Heart right ventricle (tissue), 16 donors: ENCODE data around the gene DNAH14. TPM values are rescaled to one million over a fixed set of nuclear protein-coding genes. Genes with fewer than 3 reads are reported as not detected.

ENCODE experiments used
- ATAC-seq, 8 donors: fragments of 200-7000 bp; cut with Tn5 transposase; one replicate each; pipeline ENCODE4 v1.9.1; 2020; ENCODE audit warnings: mild to moderate bottlenecking in 8 of 8, moderate library complexity in 8 of 8, moderate number of reproducible peaks in 1 of 8
- DNase-seq, 2 donors: peaks; one replicate each; pipeline ENCODE4 v3.0.0-alpha.2; 2020
- H3K27ac ChIP-seq, 10 donors: fragments of 200-600 bp; sonication (generic) in 2 of 10; one replicate each; pipeline versions ENCODE4 v1.5.0 to v1.8.0; 2020 to 2022; ENCODE audit warnings: mild to moderate bottlenecking in 3 of 10
- H3K27me3 ChIP-seq, 7 donors: fragments of 200-600 bp; one replicate each; pipeline ENCODE4 v1.8.0; 2021 to 2022; ENCODE audit warnings: mild to moderate bottlenecking in 2 of 7
- H3K36me3 ChIP-seq, 9 donors: fragments of 200-600 bp; sonication (generic) in 1 of 9; one replicate each; pipeline versions ENCODE4 v1.5.0 to v1.8.0; 2020 to 2022; ENCODE audit warnings: mild to moderate bottlenecking in 2 of 9
- H3K4me1 ChIP-seq, 9 donors: fragments of 200-600 bp; sonication (generic) in 1 of 9; one replicate each; pipeline versions ENCODE4 v1.5.0 to v1.8.0; 2020 to 2022; ENCODE audit warnings: mild to moderate bottlenecking in 4 of 9
- H3K4me3 ChIP-seq, 10 donors: fragments of 200-600 bp; sonication (generic) in 2 of 10; one replicate each; pipeline versions ENCODE4 v1.5.0 to v1.8.0; 2020 to 2022; ENCODE audit warnings: mild to moderate bottlenecking in 7 of 10, moderate library complexity in 2 of 10
- H3K9me3 ChIP-seq, 11 donors: fragments of 200-600 bp in 10 of 11; sonication (generic) in 2 of 11; one replicate each; pipeline versions ENCODE4 v1.5.0 to v1.8.0; 2013 to 2022; ENCODE audit warnings: mild to moderate bottlenecking in 2 of 11, control low read depth in 1 of 11, moderate library complexity in 1 of 11
- WGBS, 2 donors: extraction: QIAGEN DNeasy Blood & Tissue Kit; methylation state at CpG; one replicate each; pipeline ENCODE4 v1.1.7; 2013; ENCODE audit warnings: inconsistent platforms in 1 of 2; 5-methylcytosine and 5-hydroxymethylcytosine counted together
- intact Hi-C, 10 donors: fragments of 100-400 bp; cut with DNase I; formaldehyde crosslinking; loops; one replicate each; pipeline versions ENCODE4 v1.11.1 to v1.14.2; 2022
- polyA plus RNA-seq, 2 donors: library from polyadenylated mRNA; stranded (reverse); fragments of 200-250 nt; gene quantifications; one replicate each; pipeline ENCODE4 v1.2.3, GENCODE V29; 2013
- total RNA-seq, 10 donors: library from RNA; stranded (reverse); fragmentation: NEBNext Ultra II Directional in 3 of 10; extraction: Animal tissue kit (Norgen Biotek cat#: 25700) in 3 of 10; gene quantifications; one replicate each; pipeline versions ENCODE4 v1.2.1 to v1.2.4, GENCODE V29; 2021 to 2023
- TF ChIP-seq, protein P1 (sequence below), 9 donors: fragments of 200-600 bp; sonication (generic) in 2 of 9; IDR thresholded peaks; one replicate each; pipeline versions ENCODE4 v1.5.0 to v1.8.0; 2021 to 2022; ENCODE audit warnings: antibody characterized with exemption in 9 of 9, mild to moderate bottlenecking in 5 of 9, moderate library complexity in 1 of 9
- donor health status: Arrhythmogenic right ventricular cardiomyopathy.
- donor health status: ischemic (EF 13 %, LVEDD 7.1; RV severe dilation, severe dysfunction).
- donor health status: healthy with polysubstance abuse.
- donor health status: DM: no; HTN: yes; CAD: no.
- donor health status: DM: no; HTN: no; CAD: no.
- donor health status: ischemic (EF 25% LVEDD 6.9; RV normal size, moderate dysfunction).
- donor health status: ischemic (EF 25% LVEDD 5.7; RV mildly dilated, moderate dysfunction).
- donor health status: healthy.
- donor health status: DM: yes; HTN: yes; CAD: no.
- donor health status: Ischemic cardiomyopathy.
- donor health status: ischemic (EF 35%, LVEDD 5.7; RV mildly dilated, moderate dysfunction).
- donor health status: nonischemic (EF 11% LVEDD 7.7; RV severe dilation, severe dysfunction).
- donor health status: DM: yes; HTN: yes; CAD: no.
- donor health status: PGD.
- donor health status: ischemic (EF 29% LVEDD 5.4; RV normal size, mild dysfunction).
- donor health status: nonischemic (EF 23%, LVEDD 6.1; RV moderate dilation, normal function).

Gene DNAH14
- total and polyA plus RNA-seq, 12 donors, result 0.12 to 8.0 (median 2.0) TPM

GRCh38 chr1:225440380-225441221 is 511.1 kb downstream of the DNAH14 start:
- H3K27me3 ChIP-seq, result no peaks in the 10 kb centered on the region
- DNase-seq (peak in 1 of 2 donors; percentile 0), ATAC-seq (no peak)
- WGBS, 2 donors, result 88 to 92% methylated on average over 4 of the region's 4 CpGs
- intact Hi-C loops, result no loop called here
- no peaks in the 10 kb centered on the region for H3K9me3 ChIP-seq
- no peaks in the 10 kb centered on the region for H3K36me3 ChIP-seq
- peaks cover 0 to 43% (median 27%) of the 10 kb centered on the region in 9 donors for H3K4me1 ChIP-seq
- TF ChIP-seq, protein P1, sequence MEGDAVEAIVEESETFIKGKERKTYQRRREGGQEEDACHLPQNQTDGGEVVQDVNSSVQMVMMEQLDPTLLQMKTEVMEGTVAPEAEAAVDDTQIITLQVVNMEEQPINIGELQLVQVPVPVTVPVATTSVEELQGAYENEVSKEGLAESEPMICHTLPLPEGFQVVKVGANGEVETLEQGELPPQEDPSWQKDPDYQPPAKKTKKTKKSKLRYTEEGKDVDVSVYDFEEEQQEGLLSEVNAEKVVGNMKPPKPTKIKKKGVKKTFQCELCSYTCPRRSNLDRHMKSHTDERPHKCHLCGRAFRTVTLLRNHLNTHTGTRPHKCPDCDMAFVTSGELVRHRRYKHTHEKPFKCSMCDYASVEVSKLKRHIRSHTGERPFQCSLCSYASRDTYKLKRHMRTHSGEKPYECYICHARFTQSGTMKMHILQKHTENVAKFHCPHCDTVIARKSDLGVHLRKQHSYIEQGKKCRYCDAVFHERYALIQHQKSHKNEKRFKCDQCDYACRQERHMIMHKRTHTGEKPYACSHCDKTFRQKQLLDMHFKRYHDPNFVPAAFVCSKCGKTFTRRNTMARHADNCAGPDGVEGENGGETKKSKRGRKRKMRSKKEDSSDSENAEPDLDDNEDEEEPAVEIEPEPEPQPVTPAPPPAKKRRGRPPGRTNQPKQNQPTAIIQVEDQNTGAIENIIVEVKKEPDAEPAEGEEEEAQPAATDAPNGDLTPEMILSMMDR (IDR thresholded peaks at IDR 0.05), result no peak
- no peak overlapping the region for H3K4me3 ChIP-seq
- H3K27ac ChIP-seq, result no peak overlapping the region

GRCh38 chr1:225441314-225442122 is 512.0 kb downstream of the DNAH14 start:
- peak in 1 of 2 donors; percentile 2 for DNase-seq
- intact Hi-C loops, result no loop called here
- H3K9me3 ChIP-seq, result no peaks in the 10 kb centered on the region
- no peak for ATAC-seq
- WGBS, 2 donors, result 77% methylated on average over 9 of the region's 9 CpGs
- no peaks in the 10 kb centered on the region for H3K27me3 ChIP-seq
- peaks cover 0 to 52% (median 34%) of the 10 kb centered on the region in 9 donors for H3K4me1 ChIP-seq
- no peak overlapping the region for H3K4me3 ChIP-seq
- TF ChIP-seq, protein P1 (IDR thresholded peaks at IDR 0.05), result peak in 4 of 9 donors; percentile 15 to 32 (median 27)
- no peaks in the 10 kb centered on the region for H3K36me3 ChIP-seq
- peak overlapping the region in 4 of 10 donors; percentile 8 to 61 (median 26) for H3K27ac ChIP-seq

- Histone ChIP-seq H3K4me1 (peaks cover 0 to 57% (median 40%) of the 10 kb centered on the region in 9 donors), H3K36me3 (no peaks in the 10 kb centered on the region), H3K27me3 (no peaks in the 10 kb centered on the region), H3K27ac (peak overlapping the region in 3 of 10 donors; percentile 13 to 61 (median 38)), H3K4me3 (no peak overlapping the region), H3K9me3 (no peaks in the 10 kb centered on the region)
- TF ChIP-seq, protein P1 (IDR thresholded peaks at IDR 0.05), result no peak
- intact Hi-C loops, result no loop called here
- ATAC-seq (no peak), DNase-seq (no peak)
- 66 to 78% methylated on average over 3 of the region's 3 CpGs for WGBS, 2 donors
These were observed 512.6 kb downstream of the DNAH14 start for GRCh38 chr1:225442123-225442505.
